Muscle of leg (tissue), 11 donors: Measurements from ENCODE around the gene GIMAP7. TPM values are rescaled to one million over a fixed set of nuclear protein-coding genes. Genes with fewer than 3 reads are reported as not detected.
A peak's percentile ranks its signal among the peaks of the same experiment; 100 is the strongest.
"Not testable (repeated sequence)": the region's sequence is repeated elsewhere in the genome, so short reads cannot be mapped to it uniquely, and the experiment has no call there.

ENCODE experiments used
- DNase-seq: peaks from one replicate; pipeline ENCODE4 v3.0.0; 2013
- H3K27ac ChIP-seq: one replicate; pipeline ENCODE4 v1.5.1; 2013; ENCODE audit warnings: mild to moderate bottlenecking, low read length, control low read depth
- H3K27me3 ChIP-seq: one replicate; pipeline ENCODE4 v1.6.1; 2013; ENCODE audit warnings: low read length; ENCODE audit not compliant: control insufficient read depth, insufficient read depth
- H3K36me3 ChIP-seq: one replicate; pipeline ENCODE4 v1.6.1; 2013; ENCODE audit warnings: low read length; ENCODE audit not compliant: control insufficient read depth, insufficient read depth
- H3K4me1 ChIP-seq: one replicate; pipeline ENCODE4 v1.6.1; 2013; ENCODE audit warnings: low read length; ENCODE audit not compliant: control insufficient read depth, insufficient read depth
- H3K4me3 ChIP-seq: one replicate; pipeline ENCODE4 v1.5.1; 2013; ENCODE audit warnings: low read length, control low read depth
- H3K9me3 ChIP-seq: replicated peaks from 2 replicates; pipeline ENCODE4 v1.6.1; 2013; ENCODE audit warnings: low read depth, low read length; ENCODE audit not compliant: control insufficient read depth
- WGBS: methylation state at CpG from one replicate; pipeline ENCODE4 v1.1.5; 2013; ENCODE audit warnings: missing lambda C conversion rate; ENCODE audit not compliant: insufficient coverage; 5-methylcytosine and 5-hydroxymethylcytosine counted together
- polyA plus RNA-seq, 8 donors: library from polyadenylated mRNA; unstranded; fragments of 120-200 nt; gene quantifications; one replicate each; pipeline versions ENCODE4 v1.2.1 to v1.2.3, GENCODE V29; 2013; ENCODE audit warnings: inconsistent platforms in 1 of 8, low replicate concordance in 1 of 8; ENCODE audit not compliant: insufficient read length in 8 of 8, insufficient read depth in 1 of 8
- total RNA-seq: library from RNA; stranded (reverse); fragments of 120-200 nt; gene quantifications from one replicate; pipeline ENCODE4 v1.2.4, GENCODE V29; 2013

Gene GIMAP7
- total and polyA plus RNA-seq, 9 donors = 5.9 to 12.8 (median 10.7) TPM

DNA sequence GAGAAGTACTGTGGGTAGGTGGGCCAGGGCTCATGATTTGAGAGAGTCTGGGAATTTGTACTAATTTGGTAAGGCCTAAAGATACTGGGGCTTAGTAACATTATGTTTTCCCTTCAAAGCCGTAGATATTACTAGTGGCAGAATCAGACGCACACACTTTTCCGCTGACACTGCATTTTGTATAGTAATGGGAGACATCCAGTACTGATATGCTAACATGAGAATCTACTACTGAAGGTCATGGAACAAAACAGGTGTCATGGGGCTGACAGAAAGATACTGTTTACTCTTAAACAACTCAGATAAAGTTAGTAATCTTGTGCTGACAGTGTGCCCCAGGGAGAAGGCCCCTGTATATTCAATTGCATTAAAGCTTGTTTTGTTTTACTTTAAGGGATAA is 11.1 kb upstream of the GIMAP7 start:
- H3K4me3 ChIP-seq = no peak overlapping the region
- 0% methylated on average over 1 of the region's 3 CpGs for WGBS
- H3K4me1 ChIP-seq = peaks cover 3% of the 10 kb centered on the region
- H3K27me3 ChIP-seq = no peaks in the 10 kb centered on the region
- H3K9me3 ChIP-seq = peaks cover 2% of the 10 kb centered on the region
- H3K36me3 ChIP-seq = no peaks in the 10 kb centered on the region
- H3K27ac ChIP-seq = peak overlapping the region; percentile 66
- DNase-seq = no peak

DNA sequence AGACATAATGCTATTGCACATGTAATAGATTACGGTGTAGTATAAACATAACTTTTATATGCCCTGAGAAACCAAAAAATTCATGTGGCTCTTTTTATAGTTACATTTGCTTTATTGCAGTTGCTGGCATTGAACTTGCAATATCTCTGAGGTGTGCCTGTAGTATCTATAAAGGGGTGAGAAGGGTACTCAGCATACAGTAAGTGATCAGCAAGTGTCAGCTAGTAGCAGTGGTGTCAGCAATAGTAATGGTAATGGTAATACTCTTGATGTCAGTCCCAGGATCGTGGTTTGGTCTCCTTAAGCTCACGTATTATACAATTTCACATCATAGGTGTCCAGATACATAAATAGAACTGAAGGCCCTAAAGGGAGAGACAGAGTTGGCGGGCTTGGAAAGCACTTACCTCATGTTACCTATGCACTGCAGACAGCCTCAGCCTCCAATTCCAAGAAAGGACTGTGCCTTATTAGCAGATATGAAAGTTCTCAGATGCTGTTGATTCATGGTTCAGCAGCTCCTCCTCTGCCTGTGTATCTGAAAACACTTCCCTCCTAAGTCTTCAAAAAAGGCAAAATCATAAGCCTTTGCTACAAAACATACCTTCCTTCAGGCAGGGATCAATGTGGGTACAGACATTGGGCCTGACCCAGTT is 6.6 kb upstream of the GIMAP7 start:
- peaks cover 3% of the 10 kb centered on the region for H3K4me1 ChIP-seq
- H3K27ac ChIP-seq = no peak overlapping the region
- H3K9me3 ChIP-seq = no peaks in the 10 kb centered on the region
- no CpG with 5 or more reads among the region's 4 CpGs for WGBS
- no peaks in the 10 kb centered on the region for H3K27me3 ChIP-seq
- no peaks in the 10 kb centered on the region for H3K36me3 ChIP-seq
- H3K4me3 ChIP-seq = no peak overlapping the region
- DNase-seq = no peak

DNA sequence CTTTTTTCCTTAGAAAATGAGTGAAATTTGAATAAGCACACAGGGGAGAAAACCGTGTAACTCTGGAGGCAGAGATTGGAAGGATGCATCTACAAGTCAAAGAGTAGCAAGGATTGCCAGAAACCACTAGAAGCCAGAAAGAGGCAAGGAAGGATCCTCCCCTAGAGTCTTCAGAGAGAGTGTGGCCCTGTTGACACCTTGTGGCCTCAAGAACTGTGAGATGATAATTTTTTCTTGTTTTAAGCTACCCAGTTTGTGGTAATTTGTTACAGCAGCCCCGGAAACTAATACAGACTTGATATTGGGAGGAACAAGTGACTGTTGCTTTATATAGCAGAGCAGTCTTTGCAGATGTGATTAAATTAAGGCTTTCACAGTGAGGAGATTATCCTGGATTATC is 3.6 kb upstream of the GIMAP7 start:
- no peaks in the 10 kb centered on the region for H3K9me3 ChIP-seq
- no peak overlapping the region for H3K27ac ChIP-seq
- 92% methylated on average over 1 of the region's 2 CpGs for WGBS
- DNase-seq = no peak
- no peaks in the 10 kb centered on the region for H3K27me3 ChIP-seq
- H3K4me3 ChIP-seq = no peak overlapping the region
- H3K4me1 ChIP-seq = no peaks in the 10 kb centered on the region
- H3K36me3 ChIP-seq = no peaks in the 10 kb centered on the region

DNA sequence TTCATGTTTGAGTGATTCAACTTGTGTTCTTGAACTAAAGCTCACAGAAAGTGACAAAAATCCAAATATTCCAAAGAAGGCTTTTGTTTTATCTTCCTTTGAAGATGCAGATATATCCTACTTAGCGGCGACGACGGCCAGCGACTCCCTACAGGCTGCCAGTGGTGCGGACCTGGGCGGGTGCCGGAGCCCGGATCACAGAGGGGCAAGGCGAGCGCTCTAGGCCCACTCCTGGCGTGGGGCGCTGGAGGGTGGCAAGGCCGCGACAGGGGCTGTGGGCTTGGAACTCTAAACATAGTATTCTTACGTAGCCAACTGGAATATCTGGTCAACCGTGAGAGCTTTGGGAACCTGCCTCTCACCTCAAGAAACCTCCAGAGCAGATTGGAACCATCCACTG is 914 bp upstream of the GIMAP7 start:
- Histone ChIP-seq H3K9me3 (no peaks in the 10 kb centered on the region), H3K4me1 (no peaks in the 10 kb centered on the region), H3K27me3 (no peaks in the 10 kb centered on the region), H3K4me3 (no peak overlapping the region), H3K36me3 (no peaks in the 10 kb centered on the region), H3K27ac (no peak overlapping the region)
- WGBS = 95% methylated on average over 15 of the region's 17 CpGs
- no peak for DNase-seq

DNA sequence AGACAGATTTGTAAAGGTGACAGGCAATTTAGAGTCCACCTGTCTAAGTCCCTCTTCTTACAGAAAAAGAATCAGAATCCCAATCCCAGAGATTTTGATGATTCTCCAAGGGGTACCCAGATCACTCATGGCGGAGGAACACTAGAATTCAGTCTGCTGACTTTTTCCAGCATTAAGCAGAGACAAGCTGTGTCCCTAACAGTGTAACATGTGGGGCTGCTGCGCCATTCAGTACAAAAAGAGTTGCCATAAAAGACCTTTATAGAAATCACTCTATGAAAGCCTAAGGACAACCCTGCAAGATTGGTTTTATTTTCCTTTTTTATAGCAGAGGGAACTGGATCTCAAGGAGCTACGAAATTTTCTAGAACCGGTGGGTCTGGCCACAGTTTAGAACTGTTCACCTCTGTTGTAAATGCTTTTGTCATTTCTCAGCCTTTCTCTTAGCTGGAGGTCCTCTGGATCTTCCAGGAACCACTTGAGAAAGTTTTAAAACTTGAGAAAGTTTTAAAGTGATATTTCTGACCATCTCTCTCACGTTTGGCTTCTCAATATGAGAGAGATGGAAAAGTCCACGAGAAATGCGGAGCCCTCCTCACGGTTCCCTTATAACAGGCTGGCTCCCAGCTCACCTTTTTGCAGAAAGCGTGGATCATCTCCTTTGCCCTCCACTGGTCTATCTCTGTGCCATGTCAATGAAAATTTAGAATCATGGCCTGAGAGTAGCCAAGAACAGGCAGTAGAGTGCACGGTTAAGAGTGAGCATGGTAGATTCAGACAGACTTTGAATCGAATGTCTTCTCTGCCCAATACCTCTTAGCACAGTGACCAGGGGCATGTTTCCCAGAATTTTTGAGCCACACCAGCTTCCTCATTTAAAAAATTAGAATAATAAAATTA is 826 bp downstream of the GIMAP7 start:
- Histone ChIP-seq H3K4me3 (peak overlapping the region; percentile 35), H3K4me1 (no peaks in the 10 kb centered on the region), H3K36me3 (no peaks in the 10 kb centered on the region), H3K9me3 (no peaks in the 10 kb centered on the region), H3K27me3 (peaks cover 2% of the 10 kb centered on the region), H3K27ac (peak overlapping the region; percentile 78)
- no peak for DNase-seq
- WGBS = 68% methylated on average over 6 of the region's 11 CpGs

DNA sequence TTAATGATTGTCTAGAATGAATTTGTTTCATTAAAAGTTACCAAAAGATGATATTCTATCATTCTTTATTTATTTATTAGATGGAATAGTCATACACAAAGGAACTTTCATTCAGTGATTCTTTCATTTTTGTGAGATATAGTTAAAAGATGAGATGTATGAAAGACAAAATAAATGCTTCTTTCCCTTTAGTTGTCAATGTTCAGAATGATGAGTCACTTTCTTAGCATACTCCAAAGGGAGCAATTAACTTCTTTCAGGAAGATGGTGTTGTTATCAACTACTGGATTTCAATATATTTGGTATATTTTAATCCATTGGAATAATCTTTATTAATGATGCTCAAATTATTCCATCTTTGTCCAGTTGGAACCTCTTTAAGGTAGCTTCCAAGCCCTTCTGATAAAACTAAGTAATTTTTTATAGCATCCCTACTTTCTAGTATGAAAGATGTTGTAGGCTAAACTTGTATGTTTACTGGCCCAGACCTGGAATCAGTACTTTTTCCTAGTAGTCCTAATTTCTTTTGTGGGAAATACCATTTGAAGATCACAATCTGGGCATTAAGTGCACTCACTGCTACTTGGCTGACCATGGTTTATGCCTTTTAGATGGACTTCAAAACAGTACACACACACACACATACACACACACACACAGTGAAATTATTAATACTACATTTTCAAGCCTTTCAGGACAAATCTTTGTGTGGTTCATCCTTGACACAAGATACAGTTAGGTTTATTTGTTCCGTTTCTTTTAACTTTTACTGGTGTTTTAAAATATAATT is 2.5 kb downstream of the GIMAP7 start:
- Histone ChIP-seq H3K27me3 (peaks cover 2% of the 10 kb centered on the region), H3K4me3 (peak overlapping the region; percentile 35), H3K4me1 (no peaks in the 10 kb centered on the region), H3K27ac (no peak overlapping the region), H3K9me3 (no peaks in the 10 kb centered on the region), H3K36me3 (no peaks in the 10 kb centered on the region)
- DNase-seq = no peak
- WGBS = no CpG with 5 or more reads among the region's 1 CpG

DNA sequence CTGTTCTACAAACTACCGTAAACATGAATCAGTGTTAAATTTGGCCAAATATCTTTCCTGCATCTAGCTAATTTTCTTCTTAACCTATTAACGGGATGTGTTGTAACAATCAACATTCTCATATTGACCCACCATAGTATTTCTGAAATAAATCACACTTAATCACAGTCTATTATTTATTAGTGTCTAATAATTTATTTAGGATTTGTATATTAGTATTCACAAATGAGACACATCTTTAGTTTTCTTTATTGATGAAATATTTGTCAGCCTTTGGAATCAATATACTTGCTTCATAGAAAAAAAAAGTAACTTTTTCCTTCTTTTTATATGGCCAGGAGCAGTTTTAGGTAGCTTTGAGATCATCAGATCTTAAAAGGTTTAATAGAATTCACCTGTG is 4.6 kb downstream of the GIMAP7 start:
- H3K36me3 ChIP-seq = no peaks in the 10 kb centered on the region
- H3K4me3 ChIP-seq = no peak overlapping the region
- H3K27ac ChIP-seq = no peak overlapping the region
- no peak for DNase-seq
- H3K9me3 ChIP-seq = no peaks in the 10 kb centered on the region
- no CpG with 5 or more reads among the region's 2 CpGs for WGBS
- peaks cover 2% of the 10 kb centered on the region for H3K27me3 ChIP-seq
- no peaks in the 10 kb centered on the region for H3K4me1 ChIP-seq

DNA sequence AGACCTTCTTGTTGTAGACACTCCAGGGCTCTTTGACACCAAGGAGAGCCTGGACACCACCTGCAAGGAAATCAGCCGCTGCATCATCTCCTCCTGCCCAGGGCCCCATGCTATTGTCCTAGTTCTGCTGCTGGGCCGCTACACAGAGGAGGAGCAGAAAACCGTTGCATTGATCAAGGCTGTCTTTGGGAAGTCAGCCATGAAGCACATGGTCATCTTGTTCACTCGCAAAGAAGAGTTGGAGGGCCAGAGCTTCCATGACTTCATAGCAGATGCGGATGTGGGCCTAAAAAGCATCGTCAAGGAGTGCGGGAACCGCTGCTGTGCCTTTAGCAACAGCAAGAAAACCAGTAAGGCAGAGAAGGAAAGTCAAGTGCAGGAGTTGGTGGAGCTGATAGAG is 5.5 kb downstream of the GIMAP7 start:
- H3K9me3 ChIP-seq = no peaks in the 10 kb centered on the region
- 82% methylated on average over 8 of the region's 8 CpGs for WGBS
- H3K27ac ChIP-seq = no peak overlapping the region
- no peaks in the 10 kb centered on the region for H3K36me3 ChIP-seq
- no peak for DNase-seq
- H3K4me1 ChIP-seq = no peaks in the 10 kb centered on the region
- peaks cover 2% of the 10 kb centered on the region for H3K27me3 ChIP-seq
- H3K4me3 ChIP-seq = no peak overlapping the region

DNA sequence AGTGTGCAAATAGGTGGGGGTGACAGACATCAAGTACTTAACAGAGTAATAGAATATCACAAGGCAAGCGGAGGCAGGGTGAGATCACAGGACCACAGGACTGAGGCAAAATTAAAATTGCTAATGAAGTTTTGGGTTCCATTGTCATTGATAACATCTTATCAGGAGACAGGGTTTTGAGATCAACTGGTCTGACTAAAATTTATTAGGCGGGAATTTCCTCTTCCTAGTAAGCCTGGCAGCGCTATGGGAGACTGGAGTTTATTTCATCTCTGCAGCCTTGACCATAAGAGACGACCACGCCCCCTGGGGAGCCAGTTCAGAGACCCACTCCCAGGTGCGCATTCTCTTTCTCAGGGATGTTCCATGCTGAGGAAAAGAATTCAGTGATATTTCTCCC is 8.3 kb downstream of the GIMAP7 start:
- not testable (repeated sequence) for H3K27me3 ChIP-seq, H3K4me3 ChIP-seq, DNase-seq, H3K9me3 ChIP-seq, H3K27ac ChIP-seq, H3K36me3 ChIP-seq, H3K4me1 ChIP-seq
- WGBS = 73% methylated on average over 2 of the region's 6 CpGs

DNA sequence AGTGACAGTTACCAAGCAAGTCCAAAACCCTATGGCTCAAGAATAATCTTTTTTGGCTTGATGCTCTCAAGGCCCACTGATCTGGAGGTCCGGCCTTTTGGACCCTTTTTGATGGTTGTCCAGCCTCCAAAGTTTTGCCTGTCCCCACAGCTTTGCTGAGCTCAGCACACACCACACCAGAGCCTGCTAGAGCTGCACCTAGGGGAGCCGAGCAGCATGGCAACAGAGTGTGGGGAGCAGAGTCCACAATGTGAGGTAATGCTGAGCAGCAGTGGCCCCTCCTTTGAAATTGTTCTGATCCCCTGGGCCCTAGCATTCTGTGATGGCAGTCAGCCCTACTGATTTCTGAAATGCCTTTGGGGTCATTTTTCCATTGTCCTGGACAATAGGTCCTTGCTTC is 9.3 kb downstream of the GIMAP7 start:
- Histone ChIP-seq H3K4me3 (no peak overlapping the region), H3K27ac (no peak overlapping the region), H3K9me3 (no peaks in the 10 kb centered on the region), H3K4me1 (no peaks in the 10 kb centered on the region), H3K27me3 (peaks cover 2% of the 10 kb centered on the region), H3K36me3 (no peaks in the 10 kb centered on the region)
- no peak for DNase-seq
- 71% methylated on average over 1 of the region's 2 CpGs for WGBS
